Measurements from ENCODE around the gene LDLRAD3.
A peak's percentile ranks its signal among the peaks of the same experiment; 100 is the strongest.

LDLRAD3 gene

DNA sequence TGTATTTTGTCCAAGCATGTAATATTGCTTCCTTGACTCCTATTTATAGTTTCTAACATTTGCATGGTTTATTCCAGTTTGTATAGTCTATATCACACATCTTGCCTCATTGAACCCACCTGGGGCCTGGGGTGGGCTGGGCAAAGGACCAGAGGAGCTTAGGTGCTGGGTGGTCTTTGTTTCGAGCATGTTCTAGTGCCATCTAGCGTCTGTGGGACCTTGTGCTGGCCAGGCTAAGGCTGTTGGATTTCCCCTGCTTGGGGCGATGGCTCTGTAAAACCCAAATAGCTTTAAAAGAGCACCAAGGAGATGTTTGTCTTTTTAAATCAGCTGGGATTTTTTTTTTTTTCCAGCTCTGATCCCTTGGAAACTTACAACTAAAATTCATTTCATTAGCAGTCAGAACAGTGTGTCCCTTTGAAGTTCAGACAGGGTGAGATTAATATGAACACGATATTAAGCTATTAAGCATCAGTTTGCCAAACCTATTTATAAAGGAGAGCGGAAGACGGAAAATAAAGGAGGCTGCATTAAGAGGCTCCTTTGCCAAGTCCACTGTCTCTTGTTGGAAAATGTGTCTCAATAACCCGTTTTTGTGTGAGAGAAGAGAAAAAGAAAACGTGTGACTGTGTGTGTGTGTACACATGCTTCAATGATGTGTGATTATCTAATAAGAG, 188.0 kb downstream of the LDLRAD3 start:
- Histone ChIP-seq H3K27me3 (ENCODE audit: control insufficient read depth, low read length) (no peaks in the 10 kb centered on the region), H3K36me3 (ENCODE audit: control insufficient read depth, low read length) (no peaks in the 10 kb centered on the region), H3K4me2 (ENCODE audit: low read length) (no peak overlapping the region), H3K9me2 (replicated peaks; ENCODE audit: control insufficient read depth, low read length) (no peaks in the 10 kb centered on the region), H3K79me2 (ENCODE audit: control insufficient read depth, low read length) (no peaks in the 10 kb centered on the region), H3K4me1 (ENCODE audit: control insufficient read depth, low read length) (no peaks in the 10 kb centered on the region; the same call in 1 of the 2 replicates), H3F3A (ENCODE audit: control insufficient read depth, insufficient read depth) (no peaks in the 10 kb centered on the region), H3K27ac (ENCODE audit: low read depth, low read length) (no peak overlapping the region), H4K20me1 (ENCODE audit: control insufficient read depth, insufficient read depth, low read depth, low read length) (no peaks in the 10 kb centered on the region), H3K9me3 (ENCODE audit: control insufficient read depth, insufficient read depth, low read length) (no peaks in the 10 kb centered on the region), H3K4me3 (ENCODE audit: low read length) (no peak overlapping the region)
- TF ChIP-seq EZH2phosphoT487 (IDR thresholded peaks at IDR 0.05; ENCODE audit: borderline replicate concordance, low read length) (no peak), CTCF (IDR thresholded peaks at IDR 0.05; ENCODE audit: low read depth, low read length, poor library complexity, severe bottlenecking) (peak; percentile 71)

GRCh38 chr11:36132940-36133339, 189.1 kb downstream of the LDLRAD3 start:
- Histone ChIP-seq H3K4me3 (ENCODE audit: low read length) (no peak overlapping the region), H4K20me1 (ENCODE audit: control insufficient read depth, insufficient read depth, low read depth, low read length) (no peaks in the 10 kb centered on the region), H3F3A (ENCODE audit: control insufficient read depth, insufficient read depth) (no peaks in the 10 kb centered on the region), H3K4me2 (ENCODE audit: low read length) (no peak overlapping the region), H3K9me3 (ENCODE audit: control insufficient read depth, insufficient read depth, low read length) (no peaks in the 10 kb centered on the region), H3K79me2 (ENCODE audit: control insufficient read depth, low read length) (no peaks in the 10 kb centered on the region), H3K27ac (ENCODE audit: low read depth, low read length) (no peak overlapping the region), H3K27me3 (ENCODE audit: control insufficient read depth, low read length) (no peaks in the 10 kb centered on the region), H3K4me1 (ENCODE audit: control insufficient read depth, low read length) (no peaks in the 10 kb centered on the region; the same call in 1 of the 2 replicates), H3K36me3 (ENCODE audit: control insufficient read depth, low read length) (no peaks in the 10 kb centered on the region), H3K9me2 (replicated peaks; ENCODE audit: control insufficient read depth, low read length) (no peaks in the 10 kb centered on the region)
- no peak for TF ChIP-seq EZH2phosphoT487 (IDR thresholded peaks at IDR 0.05; ENCODE audit: borderline replicate concordance, low read length)
- no peak for TF ChIP-seq CTCF (IDR thresholded peaks at IDR 0.05; ENCODE audit: low read depth, low read length, poor library complexity, severe bottlenecking)

DNA sequence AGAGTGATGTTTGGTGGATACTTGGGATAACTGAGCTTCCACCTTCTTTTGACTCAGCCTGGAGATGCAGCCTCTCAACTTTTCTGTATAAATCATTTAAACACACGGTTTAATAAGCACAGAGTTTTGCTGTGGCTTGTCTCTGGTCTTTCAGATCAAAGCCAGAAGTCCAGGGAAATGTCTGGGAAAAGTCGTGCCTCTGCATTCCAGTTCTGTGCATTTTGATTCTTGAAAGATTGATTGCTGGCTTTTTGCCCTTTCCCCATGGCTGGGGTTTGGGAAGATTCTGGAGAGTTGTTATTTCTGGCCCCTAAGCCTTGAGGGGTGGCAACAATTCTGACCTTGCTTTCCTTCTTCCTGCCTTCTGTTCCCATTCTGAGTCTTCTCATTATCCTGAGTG, 191.2 kb downstream of the LDLRAD3 start:
- H3K4me2 ChIP-seq (ENCODE audit: low read length): no peak overlapping the region
- H3K27ac ChIP-seq (ENCODE audit: low read depth, low read length): no peak overlapping the region
- no peaks in the 10 kb centered on the region for H3K27me3 ChIP-seq (ENCODE audit: control insufficient read depth, low read length)
- no peaks in the 10 kb centered on the region for H3F3A ChIP-seq (ENCODE audit: control insufficient read depth, insufficient read depth)
- H3K36me3 ChIP-seq (ENCODE audit: control insufficient read depth, low read length): no peaks in the 10 kb centered on the region
- H3K9me2 ChIP-seq (replicated peaks; ENCODE audit: control insufficient read depth, low read length): no peaks in the 10 kb centered on the region
- H4K20me1 ChIP-seq (ENCODE audit: control insufficient read depth, insufficient read depth, low read depth, low read length): no peaks in the 10 kb centered on the region
- no peak for TF ChIP-seq CTCF (IDR thresholded peaks at IDR 0.05; ENCODE audit: low read depth, low read length, poor library complexity, severe bottlenecking)
- TF ChIP-seq EZH2phosphoT487 (IDR thresholded peaks at IDR 0.05; ENCODE audit: borderline replicate concordance, low read length): no peak
- no peaks in the 10 kb centered on the region for H3K79me2 ChIP-seq (ENCODE audit: control insufficient read depth, low read length)
- H3K9me3 ChIP-seq (ENCODE audit: control insufficient read depth, insufficient read depth, low read length): no peaks in the 10 kb centered on the region
- H3K4me1 ChIP-seq (ENCODE audit: control insufficient read depth, low read length): no peaks in the 10 kb centered on the region; the same call in 1 of the 2 replicates
- no peak overlapping the region for H3K4me3 ChIP-seq (ENCODE audit: low read length)

Data from DOHH2 (cell line).